ENCODE measurements around the gene FBXO11. TPM values are rescaled to one million over a fixed set of nuclear protein-coding genes. Genes with fewer than 3 reads are reported as not detected.

The FBXO11 gene
- total and polyA plus RNA-seq, 2 of the 4 experiments (the other 2 are of a cell fraction), result 27.1 to 29.6 TPM

DNA sequence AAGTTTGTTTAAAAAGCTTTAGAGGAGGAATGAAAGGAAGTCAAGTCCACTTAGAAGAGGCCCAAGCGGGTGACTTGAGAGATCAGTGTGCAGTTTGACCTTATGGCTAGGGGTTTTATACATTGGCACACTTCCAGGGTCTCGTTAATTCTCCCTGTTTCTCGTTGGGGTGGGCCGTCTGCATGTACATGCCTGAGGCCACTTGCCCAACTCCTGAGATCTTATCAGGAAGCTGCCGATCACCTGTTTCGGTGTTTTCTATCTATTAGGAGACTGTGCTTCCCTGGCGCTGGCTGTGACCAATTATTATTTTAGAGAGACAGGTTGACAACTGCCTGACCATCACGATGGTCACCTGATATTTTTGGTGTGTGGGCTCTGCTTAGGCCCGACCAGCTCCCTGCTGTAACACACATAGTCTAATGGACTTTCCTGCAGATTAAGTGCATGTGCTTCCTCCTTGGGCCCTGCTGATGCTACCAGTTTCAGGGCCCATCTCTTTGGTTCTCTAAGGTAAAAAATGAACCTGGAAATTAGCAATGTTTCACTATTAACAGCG lies 154.4 kb downstream of the FBXO11 start:
- H3K14ac ChIP-seq (replicated peaks; ENCODE audit: low read depth, low read length), result 0 out of 2 replicates have a peak overlapping the region, but pooled peaks have one; percentile 28
- peaks cover 2% of the 10 kb centered on the region; the same call in 1 of the 2 replicates for H3K27me3 ChIP-seq (ENCODE audit: control insufficient read depth, insufficient read depth, low read length)
- no peak overlapping the region for H3K27ac ChIP-seq (ENCODE audit: insufficient read depth, low read length)
- no peak for TF ChIP-seq CHD1 (IDR thresholded peaks at IDR 0.05; ENCODE audit: low read depth, low read length)
- TF ChIP-seq FOS (IDR thresholded peaks at IDR 0.05; ENCODE audit: low read depth, low read length), result no peak
- no peak for TF ChIP-seq SMC3 (IDR thresholded peaks at IDR 0.05; ENCODE audit: low read depth, low read length)
- TF ChIP-seq NFE2L2 (IDR thresholded peaks at IDR 0.05; ENCODE audit: low read depth, low read length), result no peak
- no peak for TF ChIP-seq MXI1 (IDR thresholded peaks at IDR 0.05; ENCODE audit: borderline replicate concordance, low read depth, low read length)
- no peak for TF ChIP-seq RCOR1 (IDR thresholded peaks at IDR 0.05; ENCODE audit: insufficient replicate concordance, low read length)
- TF ChIP-seq RAD21 (IDR thresholded peaks at IDR 0.05; ENCODE audit: low read length), result no peak
- no peak for TF ChIP-seq RFX5 (IDR thresholded peaks at IDR 0.05; ENCODE audit: low read depth, low read length)
- TF ChIP-seq POLR2A (IDR thresholded peaks at IDR 0.05; ENCODE audit: low read depth, low read length), result no peak
- TF ChIP-seq BHLHE40 (IDR thresholded peaks at IDR 0.05; ENCODE audit: low read depth, low read length), result no peak
- TF ChIP-seq USF2 (IDR thresholded peaks at IDR 0.05; ENCODE audit: low read depth, low read length), result no peak
- no peak for TF ChIP-seq MAFK (IDR thresholded peaks at IDR 0.05; ENCODE audit: low read depth, low read length)
- TF ChIP-seq CTCF (conservative IDR thresholded peaks at IDR 0.05; ENCODE audit: low read depth, low read length), result no peak
- TF ChIP-seq ELK1 (IDR thresholded peaks at IDR 0.05; ENCODE audit: borderline replicate concordance, low read depth, low read length), result no peak
- TF ChIP-seq CEBPB (IDR thresholded peaks at IDR 0.05; ENCODE audit: low read depth, low read length), result no peak
- TF ChIP-seq MAZ (IDR thresholded peaks at IDR 0.05; ENCODE audit: borderline replicate concordance, low read depth, low read length), result no peak
- no peaks in the 10 kb centered on the region for H3K36me3 ChIP-seq (ENCODE audit: control insufficient read depth, insufficient read depth, low read length)
- POLR2A ChIA-PET (ENCODE audit: unreplicated experiment), result interaction anchor here (0.6 kb wide), 1 partner anchor 50 kb away, joined by 7 read pairs; no protein-coding TSS in a partner anchor
- 93% methylated on average over 3 of the region's 10 CpGs; no CpG with 5 or more reads in 1 of the 2 experiments for WGBS, 2 experiments (ENCODE audit: extremely low coverage in 2 of 2, insufficient read length in 1 of 2)
- dilution Hi-C loops (cut with HindIII; ENCODE audit: low sequenced_read_pairs, unreplicated experiment), result no loop called here
- peaks cover 5% of the 10 kb centered on the region; the same call in 1 of the 2 replicates for H3K9me3 ChIP-seq (ENCODE audit: control insufficient read depth, insufficient read depth, low read length)
- DNase-seq (no peak), ATAC-seq (ENCODE audit: low read depth) (no peak)
- no peaks in the 10 kb centered on the region for H3K4me1 ChIP-seq (ENCODE audit: control insufficient read depth, insufficient read depth, low read length)
- no peaks in the 10 kb centered on the region for H3K9me1 ChIP-seq (ENCODE audit: insufficient read depth, low read length)
- in situ Hi-C loops (cut with MboI; ENCODE audit: low sequenced_read_pairs), result no loop called here
- H3K56ac ChIP-seq (ENCODE audit: extremely low read depth, insufficient read depth, low read length), result no peak overlapping the region
- H4K5ac ChIP-seq (ENCODE audit: low read depth, low read length), result no peak overlapping the region
- no peak overlapping the region for H4K8ac ChIP-seq (ENCODE audit: low read depth in 2 of 2, low read length in 2 of 2)
- H2BK5ac ChIP-seq (ENCODE audit: low read depth, low read length, poor library complexity, severe bottlenecking), result peak overlapping the region; percentile 17
- H3K4me3 ChIP-seq (ENCODE audit: insufficient read depth, low read depth, low read length), result no peak overlapping the region
- H3K18ac ChIP-seq (ENCODE audit: low read depth, low read length), result 0 out of 2 replicates have a peak overlapping the region, but pooled peaks have one; percentile 8
- BruUV-seq (replicated peaks), result no TSS peak
- H3K79me1 ChIP-seq (ENCODE audit: low read depth in 1 of 2, low read length in 2 of 2), result no peaks in the 10 kb centered on the region
- H2AK9ac ChIP-seq (replicated peaks; ENCODE audit: low read depth, low read length, poor library complexity), result no peak overlapping the region
- no peaks in the 10 kb centered on the region for H4K20me1 ChIP-seq (ENCODE audit: insufficient read depth, low read length)
- intact Hi-C loops (cut with micrococcal nuclease), result no loop called here
- H2BK15ac ChIP-seq (ENCODE audit: low read depth, low read length), result no peak overlapping the region
- no peak overlapping the region for H3K4ac ChIP-seq (ENCODE audit: low read depth, low read length)
- H2AK5ac ChIP-seq (ENCODE audit: low read depth, low read length), result no peak overlapping the region
- no peak overlapping the region for H3K23ac ChIP-seq (ENCODE audit: low read depth, low read length)
- H2BK120ac ChIP-seq (ENCODE audit: low read depth, low read length), result no peak overlapping the region
- no peak overlapping the region for H2AFZ ChIP-seq (replicated peaks; ENCODE audit: low read length, poor library complexity)
- no peak overlapping the region for H2BK20ac ChIP-seq (ENCODE audit: low read depth, low read length)
- CTCF ChIA-PET, result interaction anchor here (1.1 kb wide), 1 partner anchor 12 kb away, joined by 3 read pairs; no protein-coding TSS in a partner anchor
- H4K91ac ChIP-seq (ENCODE audit: insufficient read depth, low read depth, low read length), result no peak overlapping the region
- no peak overlapping the region for H3K9ac ChIP-seq (ENCODE audit: low read depth, low read length)
- no peak overlapping the region for H3K4me2 ChIP-seq (ENCODE audit: low read depth, low read length)
